ENCODE measurements around the gene MCF2. TPM values are rescaled to one million over a fixed set of nuclear protein-coding genes. Genes with fewer than 3 reads are reported as not detected.

Gene MCF2
- total and polyA plus RNA-seq, 9 donors: 0.91 to 8.1 (median 3.6) TPM

DNA sequence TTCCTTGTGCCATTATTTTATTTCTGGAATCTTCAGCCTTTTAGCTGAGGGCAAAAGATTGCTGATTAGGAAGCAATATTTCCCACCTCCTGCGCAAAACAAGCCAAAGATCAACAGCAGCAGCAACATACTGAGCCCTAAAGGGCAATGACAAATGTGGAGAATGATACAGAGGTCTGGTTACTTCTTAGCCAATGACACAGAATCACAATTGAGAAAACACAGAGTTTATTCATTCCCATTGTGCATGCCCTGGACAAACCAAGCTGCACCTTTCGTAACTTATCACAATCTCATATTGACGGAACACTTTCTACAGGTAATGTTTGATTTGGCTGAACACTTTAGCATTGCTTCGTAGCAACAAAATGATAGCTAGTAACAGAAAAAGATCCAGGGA lies 164.0 kb downstream of the MCF2 start:
- intact Hi-C loops (cut with DNase I): no loop called here
- 81 to 86% (median 81%) methylated on average over 4 of the region's 4 CpGs for WGBS, 3 donors

DNA sequence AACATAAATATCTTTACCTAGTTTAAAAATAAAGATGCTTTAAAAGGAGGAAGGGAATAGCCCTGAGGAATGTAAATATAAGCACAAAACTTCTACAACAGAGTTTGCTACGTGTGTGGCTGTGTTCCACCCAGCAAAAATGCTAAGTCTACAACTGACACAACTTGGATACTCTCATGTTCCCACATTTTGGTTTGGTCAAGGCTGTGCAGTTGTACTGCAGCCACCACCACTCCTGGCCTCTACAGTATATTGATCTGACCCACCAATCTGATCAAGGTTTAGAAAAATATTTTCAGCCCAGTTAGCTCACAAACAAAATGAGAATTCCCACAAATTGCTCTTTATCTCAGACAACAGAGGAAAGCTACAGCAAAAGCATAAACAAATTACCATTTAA lies 165.3 kb downstream of the MCF2 start:
- H3K4me3 ChIP-seq: no peak overlapping the region
- H3K27ac ChIP-seq: no peak overlapping the region
- WGBS, 3 donors: 11 to 27% (median 13%) methylated on average over 1 of the region's 1 CpG
- TF ChIP-seq EP300 (IDR thresholded peaks at IDR 0.05) (no peak), POLR2A (IDR thresholded peaks at IDR 0.05) (no peak)
- TF ChIP-seq, protein P1, sequence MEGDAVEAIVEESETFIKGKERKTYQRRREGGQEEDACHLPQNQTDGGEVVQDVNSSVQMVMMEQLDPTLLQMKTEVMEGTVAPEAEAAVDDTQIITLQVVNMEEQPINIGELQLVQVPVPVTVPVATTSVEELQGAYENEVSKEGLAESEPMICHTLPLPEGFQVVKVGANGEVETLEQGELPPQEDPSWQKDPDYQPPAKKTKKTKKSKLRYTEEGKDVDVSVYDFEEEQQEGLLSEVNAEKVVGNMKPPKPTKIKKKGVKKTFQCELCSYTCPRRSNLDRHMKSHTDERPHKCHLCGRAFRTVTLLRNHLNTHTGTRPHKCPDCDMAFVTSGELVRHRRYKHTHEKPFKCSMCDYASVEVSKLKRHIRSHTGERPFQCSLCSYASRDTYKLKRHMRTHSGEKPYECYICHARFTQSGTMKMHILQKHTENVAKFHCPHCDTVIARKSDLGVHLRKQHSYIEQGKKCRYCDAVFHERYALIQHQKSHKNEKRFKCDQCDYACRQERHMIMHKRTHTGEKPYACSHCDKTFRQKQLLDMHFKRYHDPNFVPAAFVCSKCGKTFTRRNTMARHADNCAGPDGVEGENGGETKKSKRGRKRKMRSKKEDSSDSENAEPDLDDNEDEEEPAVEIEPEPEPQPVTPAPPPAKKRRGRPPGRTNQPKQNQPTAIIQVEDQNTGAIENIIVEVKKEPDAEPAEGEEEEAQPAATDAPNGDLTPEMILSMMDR (IDR thresholded peaks at IDR 0.05): no peak
- H3K27me3 ChIP-seq: no peaks in the 10 kb centered on the region
- no peaks in the 10 kb centered on the region for H3K4me1 ChIP-seq (ENCODE audit: insufficient read depth)
- DNase-seq: no peak
- no peaks in the 10 kb centered on the region for H3K9me3 ChIP-seq
- H3K36me3 ChIP-seq: no peaks in the 10 kb centered on the region
- intact Hi-C loops (cut with DNase I): no loop called here

More for the DNA sequence above, 164.0 kb downstream of the MCF2 start:
- Histone ChIP-seq H3K36me3 (no peaks in the 10 kb centered on the region), H3K4me3 (no peak overlapping the region), H3K27me3 (no peaks in the 10 kb centered on the region), H3K9me3 (no peaks in the 10 kb centered on the region), H3K4me1 (ENCODE audit: insufficient read depth) (no peaks in the 10 kb centered on the region), H3K27ac (no peak overlapping the region)
- no peak for TF ChIP-seq POLR2A (IDR thresholded peaks at IDR 0.05)
- TF ChIP-seq EP300 (IDR thresholded peaks at IDR 0.05): no peak
- TF ChIP-seq, protein P1 (IDR thresholded peaks at IDR 0.05): no peak
- DNase-seq: no peak

DNA sequence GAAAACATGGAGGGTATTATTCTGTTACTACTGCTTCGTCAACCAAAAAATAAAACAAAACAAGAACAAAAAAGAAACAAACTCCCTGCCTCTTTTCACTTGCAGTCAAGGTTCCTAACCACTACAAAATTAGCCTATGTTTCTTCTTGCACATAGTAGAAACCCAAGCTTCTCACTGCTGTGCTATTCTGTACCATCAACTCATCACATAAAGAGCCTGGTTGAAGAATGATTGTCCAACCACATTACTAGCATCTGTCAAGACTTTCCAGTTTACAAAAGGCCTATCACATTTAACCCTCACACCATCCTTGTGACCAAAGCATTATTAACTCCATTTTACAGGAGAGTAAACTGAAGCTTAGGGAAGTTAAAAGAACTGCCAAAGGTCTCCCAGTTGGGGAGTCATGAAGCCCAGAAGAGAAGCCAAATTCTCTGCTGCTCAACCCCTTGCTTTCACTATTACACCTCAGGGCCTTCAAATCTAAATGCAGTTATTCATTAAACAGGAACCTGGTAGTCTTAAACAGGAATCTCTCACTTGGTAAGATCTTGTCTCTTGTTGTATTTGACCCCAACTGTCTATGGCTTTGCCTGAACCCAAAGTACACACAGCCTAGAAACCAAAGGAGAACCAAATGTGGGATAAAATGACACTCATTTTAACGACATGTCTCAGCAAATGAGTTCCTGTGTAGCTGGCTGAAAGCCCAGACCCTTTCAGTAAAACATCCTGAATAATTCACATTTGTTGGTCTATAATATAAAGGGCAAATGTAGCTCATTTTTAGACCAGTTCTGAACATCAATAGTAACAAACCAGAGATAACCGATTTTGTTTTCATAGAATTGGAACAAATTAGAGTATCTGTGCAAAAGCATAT lies 168.8 kb downstream of the MCF2 start:
- Histone ChIP-seq H3K4me3 (no peak overlapping the region), H3K27me3 (no peaks in the 10 kb centered on the region), H3K36me3 (no peaks in the 10 kb centered on the region), H3K27ac (no peak overlapping the region), H3K4me1 (ENCODE audit: insufficient read depth) (no peaks in the 10 kb centered on the region), H3K9me3 (no peaks in the 10 kb centered on the region)
- DNase-seq: no peak
- TF ChIP-seq, protein P1 (IDR thresholded peaks at IDR 0.05): no peak
- TF ChIP-seq EP300 (IDR thresholded peaks at IDR 0.05) (no peak), POLR2A (IDR thresholded peaks at IDR 0.05) (no peak)
- intact Hi-C loops (cut with DNase I): no loop called here
- WGBS, 3 donors: 31 to 43% (median 37%) methylated on average over 3 of the region's 3 CpGs

DNA sequence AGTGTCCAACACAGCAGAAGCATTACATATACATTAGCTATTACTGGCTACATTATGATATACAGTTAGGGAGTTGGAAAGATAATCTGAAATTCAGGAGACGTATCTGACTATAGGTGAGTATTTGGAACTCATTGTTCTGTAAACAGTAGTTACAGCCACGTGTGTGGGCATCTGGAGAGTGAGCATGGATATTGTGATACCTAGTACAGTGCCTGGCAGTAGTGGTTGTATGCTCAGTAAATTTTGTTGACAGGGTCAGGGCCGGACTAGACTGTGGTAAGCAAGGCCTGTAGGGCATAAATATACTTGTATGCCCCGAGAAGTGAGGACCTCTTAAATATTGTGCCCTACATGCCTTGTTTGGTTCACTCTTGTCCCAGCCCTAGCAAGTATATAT lies 174.5 kb downstream of the MCF2 start:
- no peak for DNase-seq
- H3K27ac ChIP-seq: no peak overlapping the region
- intact Hi-C loops (cut with DNase I): no loop called here

More for the DNA sequence above, 174.5 kb downstream of the MCF2 start:
- H3K9me3 ChIP-seq: no peaks in the 10 kb centered on the region
- H3K27me3 ChIP-seq: no peaks in the 10 kb centered on the region
- H3K4me1 ChIP-seq (ENCODE audit: insufficient read depth): no peaks in the 10 kb centered on the region
- TF ChIP-seq, protein P1 (IDR thresholded peaks at IDR 0.05): no peak
- TF ChIP-seq EP300 (IDR thresholded peaks at IDR 0.05) (no peak), POLR2A (IDR thresholded peaks at IDR 0.05) (no peak)
- no peak overlapping the region for H3K4me3 ChIP-seq
- 56 to 62% (median 59%) methylated on average over 4 of the region's 4 CpGs for WGBS, 3 donors
- no peaks in the 10 kb centered on the region for H3K36me3 ChIP-seq

All from ovary (tissue), 9 donors.